ENCODE results near the gene MS4A4E.

- TF ChIP-seq CTCF (conservative IDR thresholded peaks at IDR 0.05; ENCODE audit: low read length) (no peak), EZH2phosphoT487 (IDR thresholded peaks at IDR 0.05; ENCODE audit: borderline replicate concordance, low read depth, low read length) (no peak)
Observed at GRCh38 chr11:60170566-60170965, 72.4 kb downstream of the MS4A4E start.

Data from OCI-LY7 (cell line).